ENCODE results near the gene GAS6.

GAS6 gene

DNA sequence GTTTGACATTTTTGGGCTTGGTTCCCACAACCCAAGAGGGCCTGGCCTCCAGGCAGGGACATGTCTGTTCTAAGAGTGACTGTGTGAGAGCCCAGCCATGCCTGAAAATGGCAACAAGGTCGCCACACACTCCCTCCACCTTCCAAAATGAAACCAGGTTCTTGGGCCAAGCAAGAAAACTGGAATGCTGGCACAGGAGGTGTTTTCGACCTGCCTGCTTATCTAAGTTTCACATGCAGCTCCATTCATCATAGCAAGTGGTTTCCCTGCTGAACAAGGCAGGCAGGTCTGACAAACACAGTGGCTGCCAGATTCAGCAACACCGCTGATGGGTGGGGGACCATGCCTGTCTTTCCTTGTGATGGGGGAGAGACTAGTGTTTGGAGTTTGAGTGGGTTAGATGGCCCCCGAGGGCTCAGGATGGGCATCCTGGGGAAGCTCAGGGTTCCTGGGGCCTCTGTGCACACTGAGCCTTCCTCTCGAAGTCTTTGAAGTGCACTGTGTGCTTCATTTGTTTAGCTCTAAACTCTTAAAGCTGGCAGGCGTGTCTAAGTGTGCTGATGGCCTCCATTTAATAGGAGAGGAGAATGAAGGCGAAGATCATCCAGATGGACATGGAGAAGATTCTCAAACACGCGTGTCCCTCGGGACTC is 17.9 kb upstream of the GAS6 start:
- H3K9me3 ChIP-seq (ENCODE audit: control insufficient read depth, insufficient read depth, low read depth, low read length), result no peaks in the 10 kb centered on the region
- H3K4me1 ChIP-seq (ENCODE audit: control insufficient read depth, insufficient read depth, low read length), result no peaks in the 10 kb centered on the region
- TF ChIP-seq SALL2 (tag by site-specific recombination; IDR thresholded peaks at IDR 0.05; ENCODE audit: borderline replicate concordance) (no peak), ZNF433 (tag by site-specific recombination; IDR thresholded peaks at IDR 0.05; ENCODE audit: low read depth) (no peak), ZFP37 (tag by site-specific recombination; IDR thresholded peaks at IDR 0.05) (no peak), ZNF114 (tag by site-specific recombination; IDR thresholded peaks at IDR 0.05) (no peak), GLIS2 (tag by site-specific recombination; IDR thresholded peaks at IDR 0.05) (no peak), ZNF140 (tag by site-specific recombination; IDR thresholded peaks at IDR 0.05) (no peak), ZNF473 (tag by site-specific recombination; IDR thresholded peaks at IDR 0.05) (no peak), ZNF571 (tag by site-specific recombination; IDR thresholded peaks at IDR 0.05) (no peak)
- TF ChIP-seq, protein P1, sequence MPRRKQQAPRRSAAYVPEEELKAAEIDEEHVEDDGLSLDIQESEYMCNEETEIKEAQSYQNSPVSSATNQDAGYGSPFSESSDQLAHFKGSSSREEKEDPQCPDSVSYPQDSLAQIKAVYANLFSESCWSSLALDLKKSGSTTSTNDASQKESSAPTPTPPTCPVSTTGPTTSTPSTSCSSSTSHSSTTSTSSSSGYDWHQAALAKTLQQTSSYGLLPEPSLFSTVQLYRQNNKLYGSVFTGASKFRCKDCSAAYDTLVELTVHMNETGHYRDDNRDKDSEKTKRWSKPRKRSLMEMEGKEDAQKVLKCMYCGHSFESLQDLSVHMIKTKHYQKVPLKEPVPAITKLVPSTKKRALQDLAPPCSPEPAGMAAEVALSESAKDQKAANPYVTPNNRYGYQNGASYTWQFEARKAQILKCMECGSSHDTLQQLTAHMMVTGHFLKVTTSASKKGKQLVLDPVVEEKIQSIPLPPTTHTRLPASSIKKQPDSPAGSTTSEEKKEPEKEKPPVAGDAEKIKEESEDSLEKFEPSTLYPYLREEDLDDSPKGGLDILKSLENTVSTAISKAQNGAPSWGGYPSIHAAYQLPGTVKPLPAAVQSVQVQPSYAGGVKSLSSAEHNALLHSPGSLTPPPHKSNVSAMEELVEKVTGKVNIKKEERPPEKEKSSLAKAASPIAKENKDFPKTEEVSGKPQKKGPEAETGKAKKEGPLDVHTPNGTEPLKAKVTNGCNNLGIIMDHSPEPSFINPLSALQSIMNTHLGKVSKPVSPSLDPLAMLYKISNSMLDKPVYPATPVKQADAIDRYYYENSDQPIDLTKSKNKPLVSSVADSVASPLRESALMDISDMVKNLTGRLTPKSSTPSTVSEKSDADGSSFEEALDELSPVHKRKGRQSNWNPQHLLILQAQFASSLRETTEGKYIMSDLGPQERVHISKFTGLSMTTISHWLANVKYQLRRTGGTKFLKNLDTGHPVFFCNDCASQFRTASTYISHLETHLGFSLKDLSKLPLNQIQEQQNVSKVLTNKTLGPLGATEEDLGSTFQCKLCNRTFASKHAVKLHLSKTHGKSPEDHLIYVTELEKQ (tag by site-specific recombination; IDR thresholded peaks at IDR 0.05; ENCODE audit: borderline replicate concordance), result no peak
- TF ChIP-seq, protein P2, sequence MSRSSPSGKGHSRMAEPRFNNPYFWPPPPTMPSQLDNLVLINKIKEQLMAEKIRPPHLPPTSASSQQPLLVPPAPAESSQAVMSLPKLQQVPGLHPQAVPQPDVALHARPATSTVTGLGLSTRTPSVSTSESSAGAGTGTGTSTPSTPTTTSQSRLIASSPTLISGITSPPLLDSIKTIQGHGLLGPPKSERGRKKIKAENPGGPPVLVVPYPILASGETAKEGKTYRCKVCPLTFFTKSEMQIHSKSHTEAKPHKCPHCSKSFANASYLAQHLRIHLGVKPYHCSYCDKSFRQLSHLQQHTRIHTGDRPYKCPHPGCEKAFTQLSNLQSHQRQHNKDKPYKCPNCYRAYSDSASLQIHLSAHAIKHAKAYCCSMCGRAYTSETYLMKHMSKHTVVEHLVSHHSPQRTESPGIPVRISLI (tag by site-specific recombination; IDR thresholded peaks at IDR 0.05), result no peak
- ChIA-PET CTCF (no interaction called here), POLR2A (no interaction called here)
- H3K4me3 ChIP-seq (ENCODE audit: low read depth, low read length), result no peak overlapping the region
- H3K27ac ChIP-seq (ENCODE audit: extremely low read depth, low read depth, low read length), result no peak overlapping the region
- no peaks in the 10 kb centered on the region for H3K36me3 ChIP-seq (ENCODE audit: control insufficient read depth in 2 of 2, insufficient read depth in 1 of 2, low read length in 2 of 2)

DNA sequence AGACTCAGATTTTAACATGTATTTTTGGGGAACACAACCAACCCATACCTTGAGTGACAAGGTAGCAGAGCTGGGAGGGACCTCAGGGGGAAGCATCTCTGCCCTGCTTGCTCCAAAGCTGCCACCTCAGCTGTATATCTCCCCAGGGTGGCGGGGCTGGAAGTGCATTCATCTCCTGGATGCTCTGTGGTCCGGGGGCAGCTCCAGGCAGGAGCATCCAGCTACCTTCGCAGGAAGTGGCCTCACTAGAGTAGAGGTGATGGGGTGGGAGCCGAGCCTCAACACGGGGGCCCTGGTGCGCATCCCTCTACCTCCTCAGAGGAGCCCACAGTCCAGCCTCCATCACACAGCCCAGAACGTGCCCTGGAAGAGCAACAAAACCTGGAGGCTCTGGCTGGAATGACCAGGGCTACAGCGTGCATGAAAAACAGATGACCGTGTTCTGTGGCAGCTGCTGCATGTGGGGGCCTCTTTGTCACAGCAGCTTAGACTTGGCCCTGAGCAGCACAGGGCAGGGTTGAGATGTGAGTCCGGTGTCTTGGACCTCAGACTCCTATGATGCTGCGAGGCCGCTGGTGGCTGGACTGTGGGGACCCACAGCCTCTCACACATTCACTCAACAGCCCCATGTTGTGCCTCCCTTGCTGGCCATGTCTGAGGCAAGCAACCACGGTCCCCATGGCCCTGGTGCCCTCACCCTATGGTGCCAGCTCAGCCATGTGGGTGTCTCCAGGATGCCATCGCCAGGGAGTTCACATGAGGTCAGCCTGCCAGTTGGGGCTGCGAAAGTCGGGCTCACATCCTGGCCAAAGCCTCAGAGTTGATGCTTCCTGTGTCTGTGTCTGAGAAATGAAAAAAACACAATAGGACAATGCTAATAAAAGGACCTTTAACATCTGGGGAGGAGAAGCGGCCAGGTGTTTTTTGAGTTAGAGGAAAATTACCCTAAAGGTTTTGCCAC is 17.1 kb upstream of the GAS6 start:
- ChIA-PET CTCF (no interaction called here), POLR2A (no interaction called here)
- no peak for TF ChIP-seq RBAK (tag by site-specific recombination; IDR thresholded peaks at IDR 0.05)
- TF ChIP-seq ZSCAN30 (tag by site-specific recombination; IDR thresholded peaks at IDR 0.05), result no peak
- Histone ChIP-seq H3K36me3 (ENCODE audit: control insufficient read depth in 2 of 2, insufficient read depth in 1 of 2, low read length in 2 of 2) (no peaks in the 10 kb centered on the region), H3K4me1 (ENCODE audit: control insufficient read depth, insufficient read depth, low read length) (no peaks in the 10 kb centered on the region), H3K4me3 (ENCODE audit: low read depth, low read length) (no peak overlapping the region), H3K27ac (ENCODE audit: extremely low read depth, low read depth, low read length) (no peak overlapping the region), H3K9me3 (ENCODE audit: control insufficient read depth, insufficient read depth, low read depth, low read length) (no peaks in the 10 kb centered on the region)

DNA sequence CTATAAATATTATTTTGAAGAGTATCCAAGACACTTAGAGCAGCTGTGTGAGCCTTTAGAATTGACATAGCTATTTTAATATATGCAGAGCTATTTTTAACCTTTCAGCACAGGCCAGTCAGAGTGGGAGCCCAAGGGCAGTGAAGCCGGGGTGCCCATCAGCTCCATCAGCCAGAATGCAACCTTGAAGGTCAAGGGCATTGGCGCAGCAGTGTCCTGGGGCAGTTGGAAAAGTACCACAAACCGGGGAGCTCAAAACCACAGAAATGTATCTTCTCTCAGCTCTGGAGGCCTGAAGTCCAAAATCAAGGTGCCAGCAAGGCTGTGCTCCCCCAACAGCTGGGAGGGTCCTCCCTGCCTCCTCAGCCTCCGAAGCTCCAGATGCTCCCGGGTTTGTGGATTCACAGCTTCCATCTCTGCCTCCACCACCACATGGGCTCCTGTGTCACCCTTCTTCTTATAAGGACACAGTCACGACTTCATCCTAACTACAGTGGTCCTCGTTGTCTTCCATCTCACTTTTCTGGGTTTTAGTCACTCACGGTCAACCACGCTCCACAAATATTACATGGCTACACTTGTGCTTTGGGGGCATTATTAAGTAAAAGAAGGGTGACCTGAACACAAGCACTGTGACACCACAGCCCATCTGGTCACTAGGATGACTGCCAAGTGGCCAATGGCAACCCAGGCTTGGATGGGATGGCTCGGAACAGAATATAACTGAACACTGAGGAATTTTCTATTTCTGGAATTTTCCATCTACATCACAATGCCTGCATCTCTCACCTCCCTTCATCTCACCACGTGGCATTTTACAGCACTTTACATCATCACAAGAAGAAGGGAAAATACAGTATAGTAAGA is 15.9 kb upstream of the GAS6 start:
- Histone ChIP-seq H3K4me3 (ENCODE audit: low read depth, low read length) (no peak overlapping the region), H3K4me1 (ENCODE audit: control insufficient read depth, insufficient read depth, low read length) (no peaks in the 10 kb centered on the region), H3K27ac (ENCODE audit: extremely low read depth, low read depth, low read length) (no peak overlapping the region), H3K9me3 (ENCODE audit: control insufficient read depth, insufficient read depth, low read depth, low read length) (no peaks in the 10 kb centered on the region), H3K36me3 (ENCODE audit: control insufficient read depth in 2 of 2, insufficient read depth in 1 of 2, low read length in 2 of 2) (no peaks in the 10 kb centered on the region)
- ChIA-PET POLR2A (no interaction called here), CTCF (no interaction called here)
- no peak for TF ChIP-seq ZBTB21 (tag by site-specific recombination; IDR thresholded peaks at IDR 0.05)
- no peak for TF ChIP-seq ZNF560 (tag by site-specific recombination; IDR thresholded peaks at IDR 0.05; ENCODE audit: borderline replicate concordance)
- no peak for TF ChIP-seq ZNF837 (tag by site-specific recombination; IDR thresholded peaks at IDR 0.05)
- no peak for TF ChIP-seq ZNF155 (tag by site-specific recombination; IDR thresholded peaks at IDR 0.05)
- TF ChIP-seq ZNF571 (tag by site-specific recombination; IDR thresholded peaks at IDR 0.05), result no peak
- no peak for TF ChIP-seq OSR2 (tag by site-specific recombination; IDR thresholded peaks at IDR 0.05)
- TF ChIP-seq ZNF335 (tag by site-specific recombination; conservative IDR thresholded peaks at IDR 0.05), result no peak
- TF ChIP-seq, protein P3, sequence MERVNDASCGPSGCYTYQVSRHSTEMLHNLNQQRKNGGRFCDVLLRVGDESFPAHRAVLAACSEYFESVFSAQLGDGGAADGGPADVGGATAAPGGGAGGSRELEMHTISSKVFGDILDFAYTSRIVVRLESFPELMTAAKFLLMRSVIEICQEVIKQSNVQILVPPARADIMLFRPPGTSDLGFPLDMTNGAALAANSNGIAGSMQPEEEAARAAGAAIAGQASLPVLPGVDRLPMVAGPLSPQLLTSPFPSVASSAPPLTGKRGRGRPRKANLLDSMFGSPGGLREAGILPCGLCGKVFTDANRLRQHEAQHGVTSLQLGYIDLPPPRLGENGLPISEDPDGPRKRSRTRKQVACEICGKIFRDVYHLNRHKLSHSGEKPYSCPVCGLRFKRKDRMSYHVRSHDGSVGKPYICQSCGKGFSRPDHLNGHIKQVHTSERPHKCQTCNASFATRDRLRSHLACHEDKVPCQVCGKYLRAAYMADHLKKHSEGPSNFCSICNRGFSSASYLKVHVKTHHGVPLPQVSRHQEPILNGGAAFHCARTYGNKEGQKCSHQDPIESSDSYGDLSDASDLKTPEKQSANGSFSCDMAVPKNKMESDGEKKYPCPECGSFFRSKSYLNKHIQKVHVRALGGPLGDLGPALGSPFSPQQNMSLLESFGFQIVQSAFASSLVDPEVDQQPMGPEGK (tag by site-specific recombination; IDR thresholded peaks at IDR 0.05), result no peak
- TF ChIP-seq ZIC2 (tag by site-specific recombination; IDR thresholded peaks at IDR 0.05), result no peak
- no peak for TF ChIP-seq GFI1B (tag by site-specific recombination; IDR thresholded peaks at IDR 0.05)

Data from HEK293 (cell line).